SK-N-SH treated with all-trans-retinoic acid at 6 μM for 48 hours (cell line): ENCODE results near the gene WBP2.
A peak's percentile ranks its signal among the peaks of the same experiment; 100 is the strongest.

Experiments used
- ATAC-seq: fragments of 200-7000 bp; cut with Tn5 transposase; 3 replicates; pipeline ENCODE4 v1.9.1; 2020; ENCODE audit warnings: mild to moderate bottlenecking, moderate library complexity
- ARNTL ChIP-seq: fragments of 450-650 bp; formaldehyde crosslinking; IDR thresholded peaks from 2 replicates; pipeline ENCODE4 v1.5.0; 2020; ENCODE audit warnings: low read depth, mild to moderate bottlenecking, moderate library complexity, borderline replicate concordance
- BACH2 ChIP-seq: fragments of 250-450 bp; sonication (Bioruptor Pico); IDR thresholded peaks from 2 replicates; pipeline ENCODE4 v1.9.0; 2021; ENCODE audit warnings: mild to moderate bottlenecking, borderline replicate concordance
- CSDC2 ChIP-seq: fragments of 250-450 bp; sonication (Bioruptor Pico); IDR thresholded peaks from 2 replicates; pipeline ENCODE4 v1.5.0; 2020; ENCODE audit warnings: mild to moderate bottlenecking, moderate library complexity
- ESRRG ChIP-seq: fragments of 250-450 bp; sonication (Bioruptor Pico); IDR thresholded peaks from 2 replicates; pipeline ENCODE4 v1.6.1; 2021; ENCODE audit warnings: mild to moderate bottlenecking
- GLIS3 ChIP-seq: fragments of 250-450 bp; sonication (Bioruptor Pico); IDR thresholded peaks from 2 replicates; pipeline ENCODE4 v1.5.0; 2020; ENCODE audit warnings: mild to moderate bottlenecking, moderate library complexity
- ISL1 ChIP-seq: fragments of 250-450 bp; sonication (Bioruptor Pico); IDR thresholded peaks from 2 replicates; pipeline ENCODE4 v2.1.2; 2022; ENCODE audit warnings: mild to moderate bottlenecking, moderate library complexity
- OSR1 ChIP-seq: fragments of 250-450 bp; sonication (Bioruptor Pico); IDR thresholded peaks from 2 replicates; pipeline ENCODE4 v1.8.0; 2022; ENCODE audit warnings: moderate library complexity, mild to moderate bottlenecking, inconsistent platforms
- PPARA ChIP-seq: fragments of 250-450 bp; sonication (Bioruptor Pico); IDR thresholded peaks from 2 replicates; pipeline ENCODE4 v1.5.0; 2020; ENCODE audit warnings: mild to moderate bottlenecking, borderline replicate concordance
- RARB ChIP-seq: fragments of 250-450 bp; sonication (Bioruptor Pico); IDR thresholded peaks from 2 replicates; pipeline ENCODE4 v1.8.0; 2021; ENCODE audit warnings: mild to moderate bottlenecking, moderate library complexity
- SNAI2 ChIP-seq: fragments of 250-450 bp; sonication (Bioruptor Pico); IDR thresholded peaks from 2 replicates; pipeline ENCODE4 v1.5.0; 2020; ENCODE audit warnings: mild to moderate bottlenecking, moderate library complexity
- TCF4 ChIP-seq: fragments of 250-450 bp; sonication (Bioruptor Pico); IDR thresholded peaks from 2 replicates; pipeline ENCODE4 v1.8.0; 2021; ENCODE audit warnings: mild to moderate bottlenecking, moderate library complexity, borderline replicate concordance
- TOX ChIP-seq: fragments of 250-450 bp; sonication (Bioruptor Pico); IDR thresholded peaks from 2 replicates; pipeline ENCODE4 v1.8.0; 2021; ENCODE audit warnings: mild to moderate bottlenecking, moderate library complexity, borderline replicate concordance
- ZFP3 ChIP-seq: fragments of 250-450 bp; sonication (Bioruptor Pico); IDR thresholded peaks from 2 replicates; pipeline ENCODE4 v1.5.0; 2020; ENCODE audit warnings: mild to moderate bottlenecking, moderate library complexity
- ZFP30 ChIP-seq: fragments of 450-650 bp; formaldehyde crosslinking; IDR thresholded peaks from 2 replicates; pipeline ENCODE4 v1.5.0; 2022; ENCODE audit warnings: mild to moderate bottlenecking, moderate library complexity
- ZNF565 ChIP-seq: fragments of 450-650 bp; formaldehyde crosslinking; conservative IDR thresholded peaks from 2 replicates; pipeline ENCODE4 v1.5.0; 2020; ENCODE audit warnings: low read depth, mild to moderate bottlenecking, moderate library complexity
- ZNF8 ChIP-seq: fragments of 450-650 bp; formaldehyde crosslinking; IDR thresholded peaks from 2 replicates; pipeline ENCODE4 v1.5.0; 2020; ENCODE audit warnings: mild to moderate bottlenecking, moderate library complexity
- TF ChIP-seq, protein P1 (sequence below): fragments of 250-450 bp; sonication (Bioruptor Pico); IDR thresholded peaks from 2 replicates; pipeline ENCODE4 v1.5.0; 2020; ENCODE audit warnings: mild to moderate bottlenecking, moderate library complexity
- TF ChIP-seq, protein P2 (sequence below): fragments of 250-450 bp; sonication (Bioruptor Pico); IDR thresholded peaks from 2 replicates; pipeline ENCODE4 v1.8.0; 2020; ENCODE audit warnings: mild to moderate bottlenecking, moderate library complexity, borderline replicate concordance
- TF ChIP-seq, protein P3 (sequence below): fragments of 250-450 bp; sonication (Bioruptor Pico); IDR thresholded peaks from 2 replicates; pipeline ENCODE4 v1.5.1; 2021; ENCODE audit warnings: mild to moderate bottlenecking, moderate library complexity
- TF ChIP-seq, protein P4 (sequence below): fragments of 250-450 bp; sonication (Bioruptor Pico); IDR thresholded peaks from 2 replicates; pipeline ENCODE4 v1.5.1; 2020; ENCODE audit warnings: low read depth, mild to moderate bottlenecking, moderate library complexity

Gene WBP2

DNA sequence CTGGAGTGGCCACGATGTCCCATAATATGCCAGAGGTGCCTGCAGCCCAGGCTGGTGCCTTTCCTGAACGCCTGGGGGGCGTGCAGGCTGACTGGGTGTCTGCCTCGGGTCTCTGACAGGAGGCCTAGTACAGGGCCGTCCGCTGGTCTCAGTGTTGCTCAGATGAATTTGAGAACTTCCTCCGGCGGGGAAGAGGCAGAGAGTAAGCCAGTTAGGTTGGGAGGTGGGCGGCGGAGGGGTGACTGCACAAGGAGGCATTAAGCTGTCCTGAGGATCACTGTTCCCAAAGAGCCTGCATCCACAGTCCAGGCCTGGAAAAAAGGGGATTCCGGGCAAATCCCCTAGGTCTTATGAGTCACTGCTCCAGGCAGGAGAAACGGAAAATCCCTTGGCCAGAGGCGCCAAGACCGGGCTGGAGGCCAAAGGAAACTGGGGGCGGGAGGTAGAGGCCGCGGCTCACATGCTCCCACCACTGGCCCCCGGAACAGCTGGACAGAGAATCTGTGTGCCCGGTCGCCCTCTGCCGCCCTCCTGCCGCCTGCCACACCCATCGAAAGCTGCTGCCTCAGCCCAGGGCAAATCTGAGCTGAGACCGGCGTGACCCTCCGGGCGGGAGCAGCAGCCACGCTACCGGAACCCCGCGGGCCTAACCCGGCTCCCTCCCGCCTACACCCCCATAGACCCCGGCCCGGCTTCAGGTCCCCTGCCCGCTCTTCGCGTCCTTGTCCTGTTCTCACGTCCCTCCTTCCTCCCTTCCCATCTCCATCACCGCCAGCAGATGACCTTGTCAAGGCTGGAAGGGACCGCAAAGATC is 22.0 kb upstream of the WBP2 start:
- TF ChIP-seq, protein P1, sequence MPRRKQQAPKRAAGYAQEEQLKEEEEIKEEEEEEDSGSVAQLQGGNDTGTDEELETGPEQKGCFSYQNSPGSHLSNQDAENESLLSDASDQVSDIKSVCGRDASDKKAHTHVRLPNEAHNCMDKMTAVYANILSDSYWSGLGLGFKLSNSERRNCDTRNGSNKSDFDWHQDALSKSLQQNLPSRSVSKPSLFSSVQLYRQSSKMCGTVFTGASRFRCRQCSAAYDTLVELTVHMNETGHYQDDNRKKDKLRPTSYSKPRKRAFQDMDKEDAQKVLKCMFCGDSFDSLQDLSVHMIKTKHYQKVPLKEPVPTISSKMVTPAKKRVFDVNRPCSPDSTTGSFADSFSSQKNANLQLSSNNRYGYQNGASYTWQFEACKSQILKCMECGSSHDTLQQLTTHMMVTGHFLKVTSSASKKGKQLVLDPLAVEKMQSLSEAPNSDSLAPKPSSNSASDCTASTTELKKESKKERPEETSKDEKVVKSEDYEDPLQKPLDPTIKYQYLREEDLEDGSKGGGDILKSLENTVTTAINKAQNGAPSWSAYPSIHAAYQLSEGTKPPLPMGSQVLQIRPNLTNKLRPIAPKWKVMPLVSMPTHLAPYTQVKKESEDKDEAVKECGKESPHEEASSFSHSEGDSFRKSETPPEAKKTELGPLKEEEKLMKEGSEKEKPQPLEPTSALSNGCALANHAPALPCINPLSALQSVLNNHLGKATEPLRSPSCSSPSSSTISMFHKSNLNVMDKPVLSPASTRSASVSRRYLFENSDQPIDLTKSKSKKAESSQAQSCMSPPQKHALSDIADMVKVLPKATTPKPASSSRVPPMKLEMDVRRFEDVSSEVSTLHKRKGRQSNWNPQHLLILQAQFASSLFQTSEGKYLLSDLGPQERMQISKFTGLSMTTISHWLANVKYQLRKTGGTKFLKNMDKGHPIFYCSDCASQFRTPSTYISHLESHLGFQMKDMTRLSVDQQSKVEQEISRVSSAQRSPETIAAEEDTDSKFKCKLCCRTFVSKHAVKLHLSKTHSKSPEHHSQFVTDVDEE (CRISPR knock-in tag): no peak
- TF ChIP-seq RARB (CRISPR knock-in tag) (peak; percentile 56; the same call in 1 of the 2 replicates), BACH2 (no peak)
- TF ChIP-seq, protein P2, sequence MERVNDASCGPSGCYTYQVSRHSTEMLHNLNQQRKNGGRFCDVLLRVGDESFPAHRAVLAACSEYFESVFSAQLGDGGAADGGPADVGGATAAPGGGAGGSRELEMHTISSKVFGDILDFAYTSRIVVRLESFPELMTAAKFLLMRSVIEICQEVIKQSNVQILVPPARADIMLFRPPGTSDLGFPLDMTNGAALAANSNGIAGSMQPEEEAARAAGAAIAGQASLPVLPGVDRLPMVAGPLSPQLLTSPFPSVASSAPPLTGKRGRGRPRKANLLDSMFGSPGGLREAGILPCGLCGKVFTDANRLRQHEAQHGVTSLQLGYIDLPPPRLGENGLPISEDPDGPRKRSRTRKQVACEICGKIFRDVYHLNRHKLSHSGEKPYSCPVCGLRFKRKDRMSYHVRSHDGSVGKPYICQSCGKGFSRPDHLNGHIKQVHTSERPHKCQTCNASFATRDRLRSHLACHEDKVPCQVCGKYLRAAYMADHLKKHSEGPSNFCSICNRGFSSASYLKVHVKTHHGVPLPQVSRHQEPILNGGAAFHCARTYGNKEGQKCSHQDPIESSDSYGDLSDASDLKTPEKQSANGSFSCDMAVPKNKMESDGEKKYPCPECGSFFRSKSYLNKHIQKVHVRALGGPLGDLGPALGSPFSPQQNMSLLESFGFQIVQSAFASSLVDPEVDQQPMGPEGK (CRISPR knock-in tag): peak; percentile 57; the same call in 1 of the 2 replicates
- peak; percentile 69 for ATAC-seq

DNA sequence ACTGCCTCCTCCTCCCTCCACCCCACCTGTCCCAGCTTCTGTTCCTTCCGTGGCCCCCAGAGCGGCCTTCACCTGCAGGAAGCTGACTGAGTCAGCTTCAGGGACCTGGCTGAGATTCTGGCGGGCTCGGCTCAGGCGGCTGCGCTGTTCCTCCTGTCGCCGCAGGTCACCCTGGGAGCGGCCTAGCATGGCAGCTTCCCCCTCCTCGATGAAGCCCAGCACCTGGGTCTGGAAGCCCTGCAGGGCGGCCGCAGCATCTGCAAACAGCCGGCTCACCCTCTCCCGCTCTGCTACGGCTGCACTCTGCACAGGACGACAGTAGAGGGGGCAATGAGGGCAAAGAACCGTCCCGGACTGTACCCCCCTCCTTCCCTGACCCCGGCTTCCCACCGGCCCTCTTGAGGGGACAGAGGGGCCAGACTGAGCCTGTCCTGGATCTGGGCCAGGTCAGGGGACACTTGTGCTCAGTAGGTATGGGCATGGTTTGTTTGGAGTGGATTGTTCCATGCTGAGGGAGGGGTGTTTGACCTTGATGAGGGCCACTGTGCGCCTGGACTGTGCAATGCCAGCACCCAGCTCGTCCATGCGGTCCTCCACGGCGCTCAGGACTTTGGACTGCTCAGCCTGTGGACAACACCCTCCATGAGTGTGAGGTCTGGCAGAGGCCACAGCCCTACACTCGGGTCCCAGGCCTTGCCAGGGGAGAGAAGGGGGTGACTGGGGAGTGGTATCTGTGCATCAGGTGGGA is 21.2 kb upstream of the WBP2 start:
- TF ChIP-seq RARB (CRISPR knock-in tag) (no peak), SNAI2 (no peak), TOX (no peak), TCF4 (CRISPR knock-in tag) (no peak), PPARA (no peak)
- peak; percentile 13 for ATAC-seq

DNA sequence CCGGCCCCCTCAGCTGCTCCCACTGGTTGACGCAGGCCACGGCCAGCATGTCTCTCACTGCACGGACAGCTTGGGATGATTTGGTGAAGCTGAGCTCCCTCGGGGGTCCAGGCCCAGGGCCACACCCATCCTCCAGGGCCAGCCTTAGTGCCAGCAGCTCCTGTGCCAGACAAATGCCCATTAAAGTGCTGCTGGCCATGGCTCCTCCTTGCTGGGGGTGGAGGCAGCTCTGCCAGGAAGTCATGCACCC is 20.7 kb upstream of the WBP2 start:
- peak; percentile 10 for ATAC-seq
- TF ChIP-seq ZFP30 (CRISPR knock-in tag) (no peak), CSDC2 (CRISPR knock-in tag) (no peak), OSR1 (CRISPR knock-in tag) (no peak), ISL1 (CRISPR knock-in tag) (no peak), RARB (CRISPR knock-in tag) (no peak), PPARA (no peak), GLIS3 (no peak), BACH2 (no peak)
- TF ChIP-seq, protein P3, sequence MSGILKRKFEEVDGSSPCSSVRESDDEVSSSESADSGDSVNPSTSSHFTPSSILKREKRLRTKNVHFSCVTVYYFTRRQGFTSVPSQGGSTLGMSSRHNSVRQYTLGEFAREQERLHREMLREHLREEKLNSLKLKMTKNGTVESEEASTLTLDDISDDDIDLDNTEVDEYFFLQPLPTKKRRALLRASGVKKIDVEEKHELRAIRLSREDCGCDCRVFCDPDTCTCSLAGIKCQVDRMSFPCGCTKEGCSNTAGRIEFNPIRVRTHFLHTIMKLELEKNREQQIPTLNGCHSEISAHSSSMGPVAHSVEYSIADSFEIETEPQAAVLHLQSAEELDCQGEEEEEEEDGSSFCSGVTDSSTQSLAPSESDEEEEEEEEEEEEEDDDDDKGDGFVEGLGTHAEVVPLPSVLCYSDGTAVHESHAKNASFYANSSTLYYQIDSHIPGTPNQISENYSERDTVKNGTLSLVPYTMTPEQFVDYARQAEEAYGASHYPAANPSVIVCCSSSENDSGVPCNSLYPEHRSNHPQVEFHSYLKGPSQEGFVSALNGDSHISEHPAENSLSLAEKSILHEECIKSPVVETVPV (CRISPR knock-in tag): no peak

DNA sequence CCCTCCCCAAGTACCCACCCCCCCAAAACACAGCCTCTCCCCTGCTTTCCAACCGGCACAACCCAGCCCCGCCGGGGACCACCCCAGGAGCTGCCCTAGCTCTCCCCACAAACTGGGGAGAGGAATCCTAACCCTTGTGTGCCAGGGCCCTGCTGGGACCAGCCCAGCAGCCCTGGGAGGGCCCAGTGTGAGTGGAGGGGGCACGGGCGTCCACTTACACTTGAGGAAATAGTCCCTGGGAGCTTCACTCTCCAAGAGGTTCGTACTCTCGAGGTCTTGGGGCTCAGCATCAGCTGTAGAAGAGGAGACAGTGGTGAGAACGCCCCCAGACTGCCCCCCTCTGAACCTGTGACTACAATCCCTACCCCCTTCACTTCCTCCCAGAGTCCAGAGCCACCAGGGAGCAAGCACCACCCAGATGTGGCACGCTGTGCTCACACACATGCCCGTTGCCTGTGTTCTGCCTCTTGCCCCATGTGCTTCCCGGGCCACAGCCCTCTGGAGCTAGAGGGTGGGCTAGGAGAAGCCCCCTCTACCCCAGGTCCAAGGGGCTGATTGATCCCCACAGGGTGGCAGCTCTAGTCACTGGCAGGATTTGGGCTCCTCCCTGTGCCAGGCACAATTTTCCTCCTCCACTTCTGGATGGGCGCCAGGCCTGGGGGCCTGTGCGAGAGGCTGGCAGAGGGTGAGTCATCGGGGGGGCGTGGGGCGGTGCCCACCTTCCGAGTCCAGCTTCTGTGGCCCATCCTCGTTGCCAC is 20.2 kb upstream of the WBP2 start:
- TF ChIP-seq RARB (CRISPR knock-in tag): no peak
- no peak for TF ChIP-seq ZNF8 (CRISPR knock-in tag)
- no peak for TF ChIP-seq ARNTL (CRISPR knock-in tag)
- TF ChIP-seq BACH2: no peak
- TF ChIP-seq TOX: no peak
- TF ChIP-seq ESRRG (CRISPR knock-in tag): no peak
- TF ChIP-seq ZNF565 (CRISPR knock-in tag): no peak
- TF ChIP-seq ZFP30 (CRISPR knock-in tag): no peak
- TF ChIP-seq SNAI2: no peak
- TF ChIP-seq, protein P4, sequence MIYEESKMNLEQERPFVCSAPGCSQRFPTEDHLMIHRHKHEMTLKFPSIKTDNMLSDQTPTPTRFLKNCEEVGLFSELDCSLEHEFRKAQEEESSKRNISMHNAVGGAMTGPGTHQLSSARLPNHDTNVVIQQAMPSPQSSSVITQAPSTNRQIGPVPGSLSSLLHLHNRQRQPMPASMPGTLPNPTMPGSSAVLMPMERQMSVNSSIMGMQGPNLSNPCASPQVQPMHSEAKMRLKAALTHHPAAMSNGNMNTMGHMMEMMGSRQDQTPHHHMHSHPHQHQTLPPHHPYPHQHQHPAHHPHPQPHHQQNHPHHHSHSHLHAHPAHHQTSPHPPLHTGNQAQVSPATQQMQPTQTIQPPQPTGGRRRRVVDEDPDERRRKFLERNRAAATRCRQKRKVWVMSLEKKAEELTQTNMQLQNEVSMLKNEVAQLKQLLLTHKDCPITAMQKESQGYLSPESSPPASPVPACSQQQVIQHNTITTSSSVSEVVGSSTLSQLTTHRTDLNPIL (CRISPR knock-in tag): no peak
- no peak for TF ChIP-seq TCF4 (CRISPR knock-in tag)
- no peak for TF ChIP-seq GLIS3
- TF ChIP-seq OSR1 (CRISPR knock-in tag): no peak
- no peak for TF ChIP-seq ISL1 (CRISPR knock-in tag)
- no peak for TF ChIP-seq ZFP3 (CRISPR knock-in tag)
- TF ChIP-seq, protein P1 (CRISPR knock-in tag): no peak
- TF ChIP-seq, protein P3 (CRISPR knock-in tag): no peak
- ATAC-seq: no peak
